Colon (tissue), 2 donors: ENCODE data around the gene NHLRC4.
"Not testable (repeated sequence)": the region's sequence is repeated elsewhere in the genome, so short reads cannot be mapped to it uniquely, and the experiment has no call there.

ENCODE experiments used
- FAIRE-seq: peaks from 2 replicates; lab custom pipeline; 2012; peaks lifted over from hg19 to GRCh38; lab: Jason Lieb, UNC
- donor health status: control.
- donor health status: control.

Gene NHLRC4

GRCh38 chr16:583470-583814 is 16.6 kb downstream of the NHLRC4 start:
- FAIRE-seq = no peak

DNA sequence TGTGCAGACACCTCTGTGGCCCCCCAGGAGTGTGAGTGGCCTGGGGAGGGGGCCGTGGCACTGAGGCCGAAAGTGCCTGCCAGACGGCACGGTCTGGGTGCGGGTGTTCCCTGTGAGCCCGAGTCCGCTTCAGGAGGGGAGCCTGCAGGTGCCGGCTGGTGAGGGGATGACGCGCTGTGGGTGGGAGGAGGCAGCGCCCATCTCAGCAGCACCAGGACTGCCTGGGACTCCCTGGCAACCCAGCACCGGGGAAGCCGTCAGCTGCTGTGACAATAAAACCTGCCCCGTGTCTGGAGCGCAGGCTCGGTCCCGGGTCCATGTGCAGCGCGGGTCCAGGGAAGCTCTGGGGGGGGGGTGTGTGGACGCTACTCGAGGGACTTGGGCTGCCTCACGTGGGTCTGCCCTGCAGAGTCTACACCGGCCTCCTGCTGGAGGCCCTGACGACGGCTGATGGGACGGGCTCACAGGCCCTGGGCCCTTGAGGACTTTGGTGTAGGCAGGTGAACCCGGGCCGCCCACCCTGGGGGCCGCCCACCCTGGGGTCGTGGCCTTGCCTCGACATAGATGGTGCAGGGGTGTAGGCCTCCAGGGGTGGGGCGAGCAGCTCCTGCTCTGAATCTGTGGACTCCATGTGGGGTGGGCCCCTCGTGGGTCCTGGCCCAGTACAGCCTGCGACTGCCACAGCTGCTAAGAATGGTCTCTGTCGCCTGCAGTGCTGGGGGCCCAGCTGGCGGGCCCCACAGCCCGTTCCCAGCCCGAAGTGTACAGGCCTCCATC is 17.2 kb downstream of the NHLRC4 start:
- FAIRE-seq = no peak

- no peak for FAIRE-seq
Measured at GRCh38 chr16:585351-585750, 18.5 kb downstream of the NHLRC4 start.

DNA sequence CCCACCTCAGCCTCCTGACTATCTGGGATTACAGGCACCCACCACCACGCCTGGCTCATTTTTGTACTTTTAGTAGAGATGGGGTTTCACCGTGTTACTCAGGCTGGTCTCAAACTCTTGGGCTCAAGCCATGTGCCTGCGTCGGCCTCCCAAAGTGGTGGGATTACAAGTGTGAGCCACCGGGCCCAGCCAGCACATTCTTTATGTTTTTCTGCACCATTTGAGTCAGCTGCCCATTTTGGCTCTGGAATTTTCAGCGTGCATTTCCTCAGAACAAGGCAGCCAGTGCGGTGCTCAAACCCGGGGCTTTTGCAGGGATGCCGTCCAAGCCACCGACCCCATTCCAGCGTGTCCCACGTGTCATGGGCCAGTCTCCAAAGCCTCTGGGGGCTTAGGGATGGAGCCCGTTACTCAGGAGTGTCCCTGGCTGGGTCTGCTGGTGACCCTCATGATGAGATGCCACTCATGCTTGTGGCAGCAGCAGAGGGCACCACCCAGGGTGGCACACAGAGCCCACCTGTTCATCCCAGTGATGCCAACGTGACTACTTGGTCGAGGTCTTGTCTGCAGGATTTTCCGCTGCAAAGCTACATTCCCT is 19.3 kb downstream of the NHLRC4 start:
- FAIRE-seq = no peak

GRCh38 chr16:586645-587590 is 20.1 kb downstream of the NHLRC4 start:
- no peak for FAIRE-seq

DNA sequence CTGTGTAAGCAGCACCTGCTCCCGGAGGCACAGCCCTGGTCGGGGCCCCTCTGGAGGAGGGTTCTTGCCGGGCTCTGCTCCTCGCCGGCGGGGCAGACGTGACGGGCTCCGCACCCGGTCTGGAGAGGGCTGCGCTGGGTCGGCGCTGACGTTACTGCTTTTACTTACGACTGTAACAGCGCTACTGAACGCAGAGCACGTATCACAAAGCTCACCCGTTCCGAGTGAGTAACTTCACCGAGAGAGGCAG is 21.8 kb downstream of the NHLRC4 start:
- FAIRE-seq = no peak

DNA sequence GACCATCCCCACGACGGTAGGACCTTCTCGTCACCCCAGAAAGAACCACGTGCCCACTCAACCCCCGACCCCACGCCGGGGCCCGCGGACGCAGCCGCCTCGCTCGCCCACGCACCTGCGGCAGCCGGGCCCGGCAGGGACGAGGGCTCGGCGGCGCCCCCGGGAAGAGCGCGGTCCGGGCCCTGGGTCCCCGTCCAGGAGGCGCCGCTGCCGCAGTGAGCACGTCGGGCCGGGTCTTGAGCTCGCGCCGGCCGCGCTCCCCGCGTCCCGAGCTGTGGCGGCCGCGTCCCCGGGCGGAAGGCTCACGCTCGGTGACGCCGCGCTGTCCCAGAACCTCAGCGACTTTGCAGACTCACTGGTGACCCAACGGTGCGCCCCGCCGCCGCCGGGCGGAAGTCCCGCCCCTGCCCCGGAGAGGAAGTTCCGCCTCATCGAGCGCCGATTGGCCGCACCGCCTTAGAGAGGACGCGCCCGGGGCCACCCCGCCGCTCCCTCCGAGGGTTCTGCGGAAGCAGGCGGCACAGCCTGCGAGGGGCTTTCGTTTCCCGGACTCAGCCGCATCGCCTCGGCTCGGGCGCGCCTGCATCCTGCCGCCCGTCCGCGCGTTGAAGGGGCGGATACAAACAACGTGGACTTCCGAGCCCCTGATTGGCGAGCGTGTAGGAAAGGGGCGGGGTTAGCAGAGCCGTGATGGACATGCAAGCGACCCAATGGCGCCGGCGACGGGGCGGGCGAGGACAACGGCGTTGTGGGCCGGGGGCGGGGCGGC is 22.3 kb downstream of the NHLRC4 start:
- no peak for FAIRE-seq

- no peak for FAIRE-seq
Measured at GRCh38 chr16:589658-590187, 22.9 kb downstream of the NHLRC4 start, which contains the start of gene RAB40C. Gene RAB40C (plus strand): TSS chr16:590066. CDS start chr16:590292, 226 bp downstream.

- no peak for FAIRE-seq
Measured at GRCh38 chr16:590188-590814, 23.5 kb downstream of the NHLRC4 start.

DNA sequence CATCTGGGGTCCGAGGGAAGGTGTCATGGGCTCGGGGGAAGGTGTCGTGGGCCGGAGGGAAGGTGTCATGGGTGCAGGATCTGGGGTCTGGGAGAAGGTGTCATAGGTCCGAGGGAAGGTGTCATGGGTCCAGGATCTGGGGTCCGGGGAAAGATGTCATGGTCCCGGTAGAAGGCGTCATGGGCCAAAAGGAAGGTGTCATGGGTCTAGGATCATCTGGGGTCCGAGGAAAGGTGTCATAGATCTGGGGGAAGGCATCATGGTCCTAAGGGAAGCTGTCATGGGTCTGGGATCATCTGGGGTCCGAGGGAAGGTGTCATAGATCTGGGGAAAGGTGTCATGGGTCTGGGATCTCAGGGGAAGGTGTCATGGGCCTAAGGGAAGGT is 24.0 kb downstream of the NHLRC4 start:
- no peak for FAIRE-seq

DNA sequence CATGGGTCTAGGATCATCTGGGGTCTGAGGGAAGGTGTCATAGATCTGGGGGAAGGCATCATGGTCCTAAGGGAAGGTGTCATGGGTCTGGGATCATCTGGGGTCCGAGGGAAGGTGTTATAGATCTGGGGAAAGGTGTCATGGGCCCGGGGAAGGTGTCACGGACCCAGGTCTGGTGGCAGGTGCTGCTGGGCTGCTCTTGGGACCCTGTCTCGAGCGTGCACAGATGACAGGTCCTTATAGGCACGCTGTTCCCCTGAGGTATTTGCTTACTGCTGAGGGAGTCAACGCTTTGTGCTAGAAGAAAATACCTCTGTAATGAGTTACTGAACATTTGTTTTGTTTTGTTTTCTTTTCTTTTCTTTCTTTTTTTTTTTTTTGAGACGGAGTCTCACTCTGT is 24.4 kb downstream of the NHLRC4 start:
- FAIRE-seq = no peak

DNA sequence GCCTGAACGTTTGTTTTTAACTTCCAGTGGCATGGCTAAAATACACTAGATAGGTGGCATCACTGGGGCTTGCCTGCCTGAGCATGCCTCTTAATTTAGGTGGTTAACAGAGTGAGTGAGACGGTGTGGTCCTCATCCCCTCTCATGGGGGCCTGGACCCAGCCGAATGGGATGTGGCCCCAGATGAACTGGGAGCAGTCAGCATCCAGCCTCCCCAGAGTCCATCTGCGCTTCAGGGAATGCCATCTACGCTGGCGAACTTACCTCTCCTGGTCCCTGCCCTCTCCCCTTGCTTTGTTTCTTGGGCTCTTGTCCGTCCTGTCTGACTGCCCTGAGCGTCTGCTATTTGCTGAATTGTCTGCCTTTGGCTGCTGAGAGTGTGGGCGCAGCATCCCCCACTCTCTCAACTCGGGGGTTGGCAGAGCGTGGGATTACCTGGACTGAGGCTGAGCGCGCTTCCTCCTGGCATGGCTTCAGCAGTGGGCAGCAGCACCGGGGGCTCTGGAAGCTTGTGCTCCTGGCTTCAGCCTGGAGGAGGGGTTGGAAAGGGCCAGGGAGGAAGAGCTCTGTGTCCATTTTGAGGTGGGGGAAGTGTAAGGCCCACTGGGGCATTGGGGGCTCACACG is 25.2 kb downstream of the NHLRC4 start:
- no peak for FAIRE-seq

GRCh38 chr16:592518-593306 is 25.9 kb downstream of the NHLRC4 start:
- FAIRE-seq = no peak

- no peak for FAIRE-seq
Measured at GRCh38 chr16:593406-593805, 26.6 kb downstream of the NHLRC4 start.

GRCh38 chr16:593807-594206 is 27.0 kb downstream of the NHLRC4 start:
- FAIRE-seq = no peak

DNA sequence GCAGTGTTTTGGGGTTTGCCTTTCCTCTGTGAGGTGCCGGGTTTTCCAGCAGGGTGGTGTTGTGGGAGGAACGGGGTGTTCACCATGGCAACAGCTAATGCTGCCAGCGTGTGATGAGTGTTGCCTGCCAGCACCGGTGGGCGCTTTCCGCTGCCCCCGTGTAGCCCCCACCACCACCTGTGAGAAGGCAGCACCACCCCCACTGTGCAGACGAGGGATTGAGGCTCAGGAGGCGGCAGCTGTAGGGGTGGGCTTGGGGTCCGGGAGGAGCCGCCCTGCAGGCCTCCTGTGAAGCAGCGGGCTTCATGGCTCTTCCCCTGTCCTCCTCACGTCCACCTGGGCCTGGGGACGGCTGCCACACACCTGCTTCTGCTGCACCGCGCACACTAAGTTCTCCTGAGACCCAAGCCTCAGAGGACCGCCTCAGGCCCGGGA is 28.3 kb downstream of the NHLRC4 start:
- no peak for FAIRE-seq

- no peak for FAIRE-seq
Measured at GRCh38 chr16:595942-596735, 29.3 kb downstream of the NHLRC4 start.

DNA sequence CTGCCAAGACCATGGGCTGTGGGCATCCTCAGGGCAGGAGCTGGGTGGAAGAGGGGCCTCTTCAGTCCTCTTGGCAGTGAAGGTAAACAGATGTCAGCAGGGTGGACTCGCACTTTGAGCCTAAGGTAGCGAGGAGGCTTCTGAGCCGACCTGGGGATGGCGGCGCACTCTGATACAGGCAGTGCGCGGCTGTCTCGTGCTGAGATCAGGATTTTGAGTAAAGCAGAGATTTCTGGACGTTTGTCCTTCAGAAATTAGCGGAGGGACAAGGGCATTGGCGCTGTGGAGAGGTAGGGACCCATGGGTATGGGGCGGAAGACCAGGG is 29.9 kb downstream of the NHLRC4 start:
- FAIRE-seq = no peak

DNA sequence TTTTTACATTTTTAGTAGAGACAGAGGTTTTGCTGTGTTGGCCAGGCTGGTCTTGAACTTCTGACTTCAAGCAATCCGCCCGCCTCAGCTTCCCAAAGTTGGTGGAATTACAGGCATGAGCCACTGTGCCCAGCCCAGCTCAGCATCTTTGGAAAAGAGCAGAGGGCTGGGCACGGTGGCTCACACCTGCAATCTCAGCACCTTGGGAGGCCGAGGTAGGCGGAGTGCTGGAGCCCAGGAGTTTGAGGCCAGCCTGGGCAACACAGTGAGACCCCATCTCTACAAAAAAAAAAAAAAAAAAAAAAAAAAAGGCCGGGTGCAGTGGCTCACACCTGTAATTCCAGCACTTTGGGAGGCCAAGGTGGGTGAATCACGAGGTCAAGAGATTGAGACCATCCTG is 30.9 kb downstream of the NHLRC4 start:
- not testable (repeated sequence) for FAIRE-seq
